Measurements from ENCODE around the gene FGF18.
"Not testable (repeated sequence)": the region's sequence is repeated elsewhere in the genome, so short reads cannot be mapped to it uniquely, and the experiment has no call there.

Gene FGF18, protein sequence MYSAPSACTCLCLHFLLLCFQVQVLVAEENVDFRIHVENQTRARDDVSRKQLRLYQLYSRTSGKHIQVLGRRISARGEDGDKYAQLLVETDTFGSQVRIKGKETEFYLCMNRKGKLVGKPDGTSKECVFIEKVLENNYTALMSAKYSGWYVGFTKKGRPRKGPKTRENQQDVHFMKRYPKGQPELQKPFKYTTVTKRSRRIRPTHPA

DNA sequence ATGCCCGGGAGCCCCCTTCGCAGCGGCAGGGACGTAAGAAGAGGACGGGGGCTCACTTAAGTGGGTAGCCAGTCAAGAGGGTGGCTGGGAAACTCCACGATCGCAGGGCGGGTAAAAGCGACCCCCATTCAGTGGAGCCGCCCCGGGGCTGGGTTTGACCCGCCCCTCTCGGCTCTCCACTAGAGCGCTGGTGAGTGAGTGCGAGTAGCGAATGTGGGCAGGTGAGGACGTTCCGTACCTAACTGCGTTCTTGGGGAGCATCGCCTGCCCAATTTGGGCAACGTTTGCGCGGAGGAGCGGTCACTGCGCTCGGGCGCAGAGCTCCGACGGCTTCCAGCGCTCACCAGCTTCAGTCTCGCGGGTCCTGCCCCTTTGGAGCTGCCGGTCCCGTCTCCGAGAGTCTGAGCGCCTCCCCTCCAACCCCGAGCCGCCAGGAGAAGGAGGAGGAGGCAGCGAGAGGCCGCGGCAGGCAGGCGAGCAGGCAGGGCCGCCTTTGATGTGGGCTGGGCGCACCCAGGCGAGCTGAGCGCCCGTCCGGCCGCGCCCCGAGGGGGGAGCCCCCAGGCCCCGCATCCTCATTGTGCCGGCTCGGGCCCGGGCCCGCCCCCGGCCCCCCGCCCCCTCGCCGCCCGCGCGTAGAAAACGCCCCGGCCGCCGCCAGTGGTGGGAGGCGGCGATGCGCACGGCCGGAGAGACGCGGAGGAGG lies at the start of gene FGF18:
Gene FGF18, plus strand, starts transcription at position 666 of the 706 bp plus-strand sequence. CDS start 553 bp downstream, outside the sequence.
- peak within 1 kb of the TSS; percentile 60 for H3K4me3 ChIP-seq (ENCODE audit: low read depth, low read length, poor library complexity, severe bottlenecking)
- H3K4me1 ChIP-seq (ENCODE audit: insufficient read depth, low read length, severe bottlenecking): peaks cover 9% of the 10 kb centered on the region
- H2AFZ ChIP-seq (ENCODE audit: low read length): no peak within 1 kb of the TSS
- no peaks in the 10 kb centered on the region for H3K9me3 ChIP-seq (ENCODE audit: low read length)
- 0 out of 2 replicates have a peak, but pooled peaks cover 3% of the 10 kb centered on the region for H3F3A ChIP-seq (ENCODE audit: insufficient read depth, low read length)
- H3K36me3 ChIP-seq (ENCODE audit: insufficient read depth, low read length): no peaks in the 10 kb centered on the region
- H3K27ac ChIP-seq (ENCODE audit: low read depth, low read length, poor library complexity, severe bottlenecking): peak within 1 kb of the TSS; percentile 26
- H4K20me1 ChIP-seq (ENCODE audit: insufficient read depth, low read length): no peaks in the 10 kb centered on the region
- peak within 1 kb of the TSS; percentile 27; the same call in 1 of the 2 replicates for H3K9ac ChIP-seq (ENCODE audit: low read length)
- no peak for TF ChIP-seq EZH2 (IDR thresholded peaks at IDR 0.05; ENCODE audit: borderline replicate concordance, low read length)
- TF ChIP-seq CTCF (IDR thresholded peaks at IDR 0.05; ENCODE audit: low read length): no peak
- H3K9me2 ChIP-seq (ENCODE audit: low read depth, low read length): no peaks in the 10 kb centered on the region
- peak within 1 kb of the TSS; percentile 95 for H3K4me2 ChIP-seq (ENCODE audit: low read length)
- no peaks in the 10 kb centered on the region for H3K27me3 ChIP-seq (ENCODE audit: insufficient read depth, low read length)
- no peaks in the 10 kb centered on the region for H3K79me2 ChIP-seq (ENCODE audit: insufficient read depth, low read length)

DNA sequence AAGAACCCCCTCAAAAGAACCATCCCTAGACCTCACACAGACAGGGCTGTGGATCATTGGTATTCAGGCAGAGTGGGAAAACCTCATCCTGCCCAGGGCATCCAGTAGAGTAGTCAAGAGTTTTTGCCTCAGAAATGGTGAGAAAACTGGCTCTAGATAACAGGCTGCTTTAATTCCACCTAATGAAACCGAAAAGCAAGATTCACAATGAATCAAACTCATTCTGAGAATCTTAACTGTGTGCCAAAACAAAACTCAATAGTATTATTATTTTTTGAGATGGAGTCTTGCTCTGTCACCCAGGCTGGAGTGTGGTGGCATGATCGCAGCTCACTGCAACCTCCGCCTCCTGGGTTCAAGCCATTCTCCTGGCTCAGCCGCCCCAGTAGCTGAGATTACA lies 49.5 kb upstream of the FGF18 start:
- Histone ChIP-seq H3K36me3 (ENCODE audit: insufficient read depth, low read length) (no peaks in the 10 kb centered on the region), H3F3A (ENCODE audit: insufficient read depth, low read length) (no peaks in the 10 kb centered on the region), H4K20me1 (ENCODE audit: insufficient read depth, low read length) (no peaks in the 10 kb centered on the region), H3K27me3 (ENCODE audit: insufficient read depth, low read length) (no peaks in the 10 kb centered on the region), H3K9me3 (ENCODE audit: low read length) (no peaks in the 10 kb centered on the region), H3K9me2 (ENCODE audit: low read depth, low read length) (no peaks in the 10 kb centered on the region), H3K4me1 (ENCODE audit: insufficient read depth, low read length, severe bottlenecking) (no peaks in the 10 kb centered on the region), H3K79me2 (ENCODE audit: insufficient read depth, low read length) (no peaks in the 10 kb centered on the region), H3K4me3 (ENCODE audit: low read depth, low read length, poor library complexity, severe bottlenecking) (no peak overlapping the region), H3K4me2 (ENCODE audit: low read length) (no peak overlapping the region), H3K9ac (ENCODE audit: low read length) (no peak overlapping the region), H3K27ac (ENCODE audit: low read depth, low read length, poor library complexity, severe bottlenecking) (no peak overlapping the region), H2AFZ (ENCODE audit: low read length) (no peak overlapping the region)
- TF ChIP-seq CTCF (IDR thresholded peaks at IDR 0.05; ENCODE audit: low read length) (no peak), EZH2 (IDR thresholded peaks at IDR 0.05; ENCODE audit: borderline replicate concordance, low read length) (no peak)

DNA sequence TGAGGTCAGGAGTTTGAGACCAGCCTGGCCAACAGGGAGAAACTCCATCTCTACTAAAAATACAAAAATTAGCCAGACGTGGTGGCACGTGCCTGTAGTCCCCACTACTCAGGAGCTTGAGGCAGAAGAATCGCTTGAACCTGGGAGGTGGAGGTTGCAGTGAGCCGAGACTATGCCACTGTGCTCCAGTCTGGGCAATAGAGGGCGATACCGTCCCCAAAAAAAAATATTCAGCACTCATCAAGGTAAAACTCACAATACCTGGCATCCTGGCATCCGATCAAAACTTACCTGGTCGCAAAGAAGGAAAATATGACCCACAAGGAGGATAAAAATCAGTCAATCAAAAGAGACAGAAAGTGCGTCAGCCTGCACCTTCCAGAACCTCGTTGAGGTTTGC lies 48.6 kb upstream of the FGF18 start:
- not testable (repeated sequence) for H3K4me2 ChIP-seq (ENCODE audit: low read length); H4K20me1 ChIP-seq (ENCODE audit: insufficient read depth, low read length); H3K36me3 ChIP-seq (ENCODE audit: insufficient read depth, low read length); H3K9me2 ChIP-seq (ENCODE audit: low read depth, low read length); H3K4me3 ChIP-seq (ENCODE audit: low read depth, low read length, poor library complexity, severe bottlenecking); H3K27ac ChIP-seq (ENCODE audit: low read depth, low read length, poor library complexity, severe bottlenecking); H3K27me3 ChIP-seq (ENCODE audit: insufficient read depth, low read length); H3K4me1 ChIP-seq (ENCODE audit: insufficient read depth, low read length, severe bottlenecking); H3K79me2 ChIP-seq (ENCODE audit: insufficient read depth, low read length); H2AFZ ChIP-seq (ENCODE audit: low read length); H3F3A ChIP-seq (ENCODE audit: insufficient read depth, low read length); H3K9ac ChIP-seq (ENCODE audit: low read length); H3K9me3 ChIP-seq (ENCODE audit: low read length)
- peak; percentile 36 for TF ChIP-seq CTCF (IDR thresholded peaks at IDR 0.05; ENCODE audit: low read length)

All from OCI-LY1 (cell line).